AG04449 (cell line): Measurements from ENCODE around the gene GOLGA6L4.
"Not testable (repeated sequence)": the region's sequence is repeated elsewhere in the genome, so short reads cannot be mapped to it uniquely, and the experiment has no call there.

ENCODE experiments used
- CTCF ChIA-PET: fragments of 350-600 bp; formaldehyde crosslinking; extraction: SDS; loops from one replicate; lab custom pipeline; 2021; ENCODE audit warnings: antibody characterized with exemption; lab: Yijun Ruan, JAX
- POLR2A ChIA-PET: fragments of 400-600, 350-600 bp; formaldehyde crosslinking; extraction: SDS; loops from one replicate; lab custom pipeline; 2020; ENCODE audit warnings: antibody characterized with exemption, inconsistent platforms; lab: Yijun Ruan, JAX
- DNase-seq: peaks from one replicate; pipeline ENCODE4 v3.0.0-alpha.2; 2010; ENCODE audit warnings: low read depth, low spot score
- H3K4me3 ChIP-seq: 2 replicates; pipeline ENCODE4 v1.5.1; 2011; ENCODE audit warnings: low read depth, mild to moderate bottlenecking, control low read depth, low read length

GOLGA6L4 gene

GRCh38 chr15:84235573-84235972 is at the start of gene GOLGA6L4:
TSS of gene GOLGA6L4 (plus strand) at chr15:84235773. CDS start at chr15:84235835, 62 bp downstream.
- H3K4me3 ChIP-seq, POLR2A ChIA-PET, DNase-seq, CTCF ChIA-PET: not testable (repeated sequence)

- H3K4me3 ChIP-seq, CTCF ChIA-PET, DNase-seq, POLR2A ChIA-PET: not testable (repeated sequence)
These were observed 42.6 kb upstream of the GOLGA6L4 start for GRCh38 chr15:84192982-84193381.

- CTCF ChIA-PET, H3K4me3 ChIP-seq, POLR2A ChIA-PET, DNase-seq: not testable (repeated sequence)
These were observed 40.0 kb upstream of the GOLGA6L4 start for GRCh38 chr15:84195603-84196002.

- H3K4me3 ChIP-seq, CTCF ChIA-PET, DNase-seq, POLR2A ChIA-PET: not testable (repeated sequence)
These were observed 38.9 kb upstream of the GOLGA6L4 start for GRCh38 chr15:84196530-84197188.

GRCh38 chr15:84199865-84200264 is 35.7 kb upstream of the GOLGA6L4 start:
- CTCF ChIA-PET, H3K4me3 ChIP-seq, DNase-seq, POLR2A ChIA-PET: not testable (repeated sequence)

- DNase-seq, H3K4me3 ChIP-seq, CTCF ChIA-PET, POLR2A ChIA-PET: not testable (repeated sequence)
These were observed 10.9 kb downstream of the GOLGA6L4 start for GRCh38 chr15:84246441-84246840.
